Peyer's patch (tissue), 4 donors: Measurements from ENCODE around the gene MRPL4.
"Not testable (repeated sequence)": the region's sequence is repeated elsewhere in the genome, so short reads cannot be mapped to it uniquely, and the experiment has no call there.

Experiments
- CTCF ChIP-seq, 6 experiments: fragments of 450-650 bp in 4 of 6; fragments of 200-600 bp in 2 of 6; sonication (generic) in 1 of 6; IDR thresholded peaks; one replicate each; pipeline ENCODE4 v1.5.1; 2017 to 2019; ENCODE audit warnings: antibody characterized with exemption in 6 of 6, mild to moderate bottlenecking in 3 of 6, moderate library complexity in 1 of 6
- POLR2A ChIP-seq, 2 donors: fragments of 450-650 bp; IDR thresholded peaks; one replicate each; pipeline ENCODE4 v1.5.1; 2017; ENCODE audit warnings: antibody characterized with exemption in 2 of 2, mild to moderate bottlenecking in 2 of 2, moderate library complexity in 2 of 2

- TF ChIP-seq CTCF, POLR2A (IDR thresholded peaks at IDR 0.05): not testable (repeated sequence)
Measured at GRCh38 chr19:10241826-10242449, 10.1 kb upstream of the MRPL4 start.
